Hematopoietic multipotent progenitor cell treated with erythropoietin and hydrocortisone succinate and interleukin-3 and kit ligand, for 15 days (in vitro differentiated cells): Measurements from ENCODE around the gene PRICKLE1.

Experiments used
- DNase-seq: peaks from one replicate; pipeline ENCODE4 v3.0.0-alpha.2; 2015; ENCODE audit warnings: low spot score

Gene PRICKLE1

DNA sequence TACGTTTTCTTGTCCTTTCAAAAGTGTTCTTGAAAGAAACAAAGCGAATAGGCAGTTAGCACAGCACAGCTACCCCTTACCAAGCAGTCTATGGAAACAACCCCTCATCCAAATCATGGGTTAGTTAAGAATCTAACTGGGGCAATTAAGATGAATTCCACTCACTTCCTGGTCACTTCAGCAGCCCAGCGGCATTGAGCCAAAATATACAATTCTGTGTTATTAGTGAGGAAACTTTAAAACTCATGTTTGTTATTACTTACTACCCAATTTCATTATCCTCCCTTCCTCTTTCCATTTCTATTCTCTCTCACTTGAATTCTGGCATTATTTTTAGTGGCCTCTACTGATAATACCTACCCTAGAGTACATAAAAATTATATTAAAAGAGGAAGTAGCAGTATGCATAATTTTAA, 142.2 kb downstream of the PRICKLE1 start:
- DNase-seq: no peak

DNA sequence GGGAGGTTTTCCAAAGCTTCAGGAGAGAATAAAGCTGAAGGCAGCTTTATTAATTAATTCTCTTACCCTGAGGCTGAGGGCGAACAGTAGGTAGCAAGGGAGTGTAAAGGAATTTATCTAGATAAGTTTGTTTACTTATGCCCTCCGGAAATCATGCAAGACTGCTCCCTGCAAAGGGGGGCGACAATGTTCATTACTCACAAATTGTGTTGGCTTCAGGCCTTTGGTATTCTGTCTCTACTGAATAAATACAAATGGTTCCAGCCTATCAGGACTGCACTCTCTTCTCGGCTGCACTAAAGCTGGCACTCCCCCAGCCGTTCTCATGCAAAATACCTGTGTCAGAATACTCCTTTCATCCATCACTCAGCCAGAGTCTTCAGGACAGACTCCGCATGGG, 142.8 kb downstream of the PRICKLE1 start:
- no peak for DNase-seq

DNA sequence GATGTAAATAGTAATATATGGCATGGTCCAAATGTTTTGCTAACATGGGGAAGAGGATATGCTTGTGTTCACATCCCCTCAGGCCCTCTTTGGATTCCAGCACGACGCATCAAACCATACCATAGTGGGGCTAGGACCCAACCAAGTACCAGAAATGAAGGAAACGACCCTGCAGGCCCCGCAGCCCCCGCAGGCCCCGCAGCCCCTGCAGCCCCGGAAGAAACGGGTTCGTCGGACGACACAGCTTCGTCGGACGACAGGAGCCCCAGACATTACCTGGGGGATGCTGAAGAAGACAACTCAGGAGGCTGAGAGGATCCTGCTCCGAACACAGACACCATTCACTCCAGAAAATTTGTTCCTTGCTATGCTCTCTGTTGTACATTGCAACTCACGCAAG, 143.7 kb downstream of the PRICKLE1 start:
- DNase-seq: no peak

DNA sequence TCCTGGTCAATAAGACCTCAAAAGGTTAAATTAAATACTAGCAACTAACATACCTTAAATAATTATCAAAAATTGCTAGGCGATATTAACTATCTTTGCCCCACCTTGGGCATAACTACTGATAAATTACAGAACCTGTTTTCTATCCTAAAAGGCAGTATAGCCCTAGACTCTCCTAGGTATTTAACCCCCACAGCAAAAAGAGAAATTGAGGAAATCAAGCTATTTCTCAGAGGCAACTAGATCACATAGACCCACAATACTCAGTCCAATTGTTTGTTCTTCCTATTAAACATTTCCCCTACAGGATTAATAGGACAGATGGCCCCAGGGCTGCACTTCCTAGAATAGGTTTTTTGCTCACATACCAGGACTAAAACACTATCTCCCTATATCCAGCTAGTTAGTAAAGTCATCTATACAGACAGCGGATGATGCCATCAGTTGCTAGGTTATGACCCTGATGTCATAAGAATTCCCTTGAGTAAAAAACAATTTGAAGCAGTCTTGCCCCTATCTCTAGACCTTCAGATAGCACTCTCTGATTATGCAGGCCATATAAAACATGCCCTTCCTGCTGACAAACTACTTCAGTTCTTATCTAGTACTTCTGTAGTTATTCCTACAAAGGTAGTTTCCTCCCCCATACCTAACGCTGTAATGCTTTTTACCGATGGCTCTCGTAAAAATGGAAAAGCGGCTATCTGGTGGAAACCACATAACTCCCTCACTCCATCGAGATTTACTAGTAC, 145.2 kb downstream of the PRICKLE1 start:
- DNase-seq: no peak

DNA sequence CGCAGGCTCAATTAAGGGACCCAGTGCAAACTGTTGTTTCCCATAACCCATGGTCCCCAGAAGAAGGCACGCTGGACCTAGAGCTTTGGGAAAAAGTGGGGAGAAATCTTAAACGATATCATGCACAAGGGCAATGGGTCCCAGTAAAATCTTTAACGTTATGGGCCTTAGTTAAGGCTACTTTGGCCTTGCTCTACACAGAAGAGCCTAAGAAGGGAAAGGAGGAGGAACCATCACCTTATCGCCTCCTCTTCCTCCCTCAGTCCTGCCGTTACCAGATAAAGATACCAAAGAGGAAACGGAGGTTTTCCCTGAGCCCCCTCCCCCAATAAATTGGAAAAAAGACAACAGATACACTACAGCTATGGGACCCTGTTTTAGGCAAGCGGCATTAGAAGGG, 146.7 kb downstream of the PRICKLE1 start:
- no peak for DNase-seq

DNA sequence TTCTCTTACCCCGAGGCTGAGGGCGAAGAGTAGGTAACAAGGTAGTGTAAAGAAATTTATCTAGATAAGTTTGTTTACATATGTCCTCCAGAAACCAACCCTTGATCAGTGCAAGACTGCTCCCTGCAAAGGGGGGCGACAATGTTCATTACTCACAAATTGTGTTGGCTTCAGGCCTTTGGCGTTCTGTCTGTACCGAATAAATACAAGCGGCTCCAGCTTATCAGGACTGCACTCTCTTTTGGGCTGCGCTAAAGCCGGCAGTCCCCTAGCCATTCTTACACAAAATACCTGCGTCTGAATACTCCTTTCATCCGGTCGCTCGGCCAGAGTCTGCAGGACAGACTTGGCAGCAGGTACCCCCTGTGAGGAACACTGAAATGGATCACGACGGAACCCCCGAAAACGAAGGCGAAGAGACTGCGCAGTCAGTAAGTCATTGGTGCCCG, 147.2 kb downstream of the PRICKLE1 start:
- DNase-seq: no peak

DNA sequence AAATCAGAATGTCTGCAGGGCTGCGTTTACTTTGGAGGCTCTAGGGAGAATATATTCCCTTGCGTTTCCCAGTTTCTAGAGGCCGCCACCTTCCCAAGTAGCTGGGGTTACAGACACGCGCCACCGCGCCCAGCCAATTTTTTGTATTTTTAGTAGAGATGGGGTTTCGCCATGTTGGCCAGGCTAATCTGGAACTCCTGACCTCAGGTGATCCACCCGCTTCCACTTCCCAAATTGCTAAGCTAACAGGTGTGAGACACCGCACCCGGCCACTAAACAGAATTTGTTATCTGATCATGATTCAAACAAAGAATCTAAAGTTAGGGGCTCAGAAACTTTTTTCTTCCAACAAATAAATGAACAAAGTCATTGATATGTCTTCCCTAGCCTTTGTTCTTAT, 148.9 kb downstream of the PRICKLE1 start:
- no peak for DNase-seq

DNA sequence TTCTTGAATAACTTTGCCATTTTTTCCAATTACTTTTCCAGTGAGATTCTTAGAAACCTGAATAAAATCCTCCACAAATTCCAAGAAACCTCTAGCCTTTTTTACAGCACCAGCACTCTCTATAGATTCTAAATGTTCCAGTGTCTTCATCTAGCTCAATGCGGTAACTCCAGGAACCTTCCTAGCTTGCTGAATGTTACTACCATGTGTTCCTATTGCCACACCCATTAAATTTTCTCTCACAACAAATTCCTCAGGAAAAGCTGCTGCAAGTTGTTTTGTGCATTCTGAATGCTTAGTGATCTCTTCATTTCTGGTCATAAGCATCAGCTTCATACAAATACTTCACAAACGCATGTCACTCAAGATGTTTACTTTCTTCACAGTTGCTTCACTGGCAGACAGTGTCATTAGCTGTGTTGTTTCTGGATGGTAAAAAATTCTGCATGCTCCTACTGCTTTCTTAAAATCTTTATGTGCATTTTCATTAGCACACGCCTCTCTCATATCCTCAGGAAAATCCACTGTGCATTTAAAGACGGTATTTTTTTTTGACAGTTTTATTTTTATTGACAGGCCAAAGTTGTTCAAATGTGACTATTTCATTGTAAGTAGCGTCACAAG, 156.9 kb downstream of the PRICKLE1 start:
- no peak for DNase-seq

DNA sequence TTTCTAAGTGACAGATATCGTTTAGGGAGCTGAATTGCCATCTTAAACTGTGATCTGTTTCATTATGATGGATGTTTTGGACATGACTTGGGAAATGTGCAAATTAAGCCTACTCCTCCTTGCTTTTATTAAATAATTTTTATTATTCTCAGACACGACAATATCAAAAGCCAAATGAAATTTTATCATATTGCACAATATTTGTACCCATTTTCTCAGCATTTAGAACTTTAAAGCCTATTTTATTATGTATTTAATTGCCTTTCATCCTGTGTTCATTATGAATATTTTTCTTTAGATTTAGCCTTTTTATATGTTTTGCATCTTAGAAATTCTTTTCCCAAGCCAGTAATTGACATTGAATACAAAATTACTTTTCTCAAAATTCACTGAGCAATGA, 160.7 kb downstream of the PRICKLE1 start:
- no peak for DNase-seq

DNA sequence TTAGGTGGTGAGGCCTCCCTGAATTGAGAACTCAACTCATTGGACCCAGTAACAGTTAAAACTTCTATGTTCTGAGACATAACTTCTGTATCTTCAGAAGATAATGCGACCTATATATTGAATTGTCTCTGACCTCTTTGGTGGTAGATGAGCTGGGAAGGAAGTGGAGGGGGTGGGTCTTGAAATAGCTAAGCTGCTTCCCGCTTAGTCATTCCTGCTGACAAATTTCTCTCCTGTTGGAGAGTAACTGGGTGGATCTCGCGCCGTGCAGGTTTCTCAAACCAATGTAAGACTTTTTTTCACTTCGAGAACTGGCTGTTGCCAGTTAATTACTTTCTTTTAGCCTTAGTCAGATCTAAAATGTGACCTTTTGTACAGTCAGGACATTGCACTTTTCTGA, 162.8 kb downstream of the PRICKLE1 start:
- DNase-seq: no peak

DNA sequence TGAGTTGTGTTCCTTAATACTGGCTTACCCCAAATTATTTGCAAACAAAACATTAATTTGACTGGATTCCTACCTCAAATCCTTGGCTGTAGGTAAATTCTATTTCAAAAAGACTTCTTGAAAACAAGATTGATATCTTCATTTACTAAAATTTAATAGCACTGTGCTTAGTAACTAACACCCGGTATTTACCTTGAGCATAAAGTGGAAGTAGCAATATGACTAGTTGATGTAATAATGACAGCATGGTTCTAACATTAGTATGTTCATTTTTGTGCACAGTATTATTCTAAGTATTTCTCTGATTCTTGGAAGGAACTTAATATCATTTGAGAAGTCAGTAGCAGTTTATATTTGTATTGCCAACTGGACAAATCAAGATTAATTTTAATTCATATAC, 166.8 kb downstream of the PRICKLE1 start:
- DNase-seq: no peak

DNA sequence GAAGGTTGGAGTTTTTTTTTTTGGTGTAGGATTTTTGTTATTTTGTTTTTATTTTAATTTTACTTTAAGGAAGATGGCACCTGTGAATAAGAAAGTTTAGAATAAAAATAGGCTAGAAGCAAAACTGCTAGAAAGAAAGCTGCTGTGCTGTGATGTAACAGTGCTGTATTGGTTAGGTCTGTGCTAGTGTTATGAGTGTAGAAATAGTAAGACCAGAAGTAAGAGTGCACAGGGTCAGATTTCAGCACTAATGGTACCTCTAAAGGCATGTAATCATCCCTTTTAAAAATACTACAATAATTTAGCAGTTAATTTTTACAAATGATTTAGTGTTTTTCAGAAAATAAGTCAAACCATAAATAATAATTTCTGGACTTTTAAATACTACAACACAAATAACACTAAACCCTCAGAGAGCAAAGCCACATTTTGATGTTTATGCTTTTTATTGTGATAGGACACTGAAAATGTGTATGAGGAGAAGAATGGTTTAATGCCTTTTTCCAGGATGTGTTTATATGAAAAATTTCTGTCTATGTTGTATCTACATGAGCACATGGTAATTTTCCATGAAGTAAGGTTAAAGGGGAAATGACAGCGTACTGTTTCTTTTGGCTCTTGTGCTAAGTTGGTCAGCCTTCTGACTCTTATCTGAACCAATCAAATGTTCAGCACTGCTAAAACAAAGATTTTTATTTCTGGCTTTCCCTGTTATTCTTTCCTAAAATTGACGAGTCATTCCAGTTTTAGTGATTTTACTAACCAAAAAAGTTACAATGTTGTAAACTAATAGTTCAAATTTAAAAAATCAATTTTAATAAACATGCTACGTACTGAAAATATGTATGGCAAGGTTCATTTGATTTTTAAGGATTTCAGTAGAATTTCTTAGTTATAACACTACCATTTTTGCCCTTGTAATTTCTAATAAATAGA, 167.4 kb downstream of the PRICKLE1 start:
- DNase-seq: no peak

DNA sequence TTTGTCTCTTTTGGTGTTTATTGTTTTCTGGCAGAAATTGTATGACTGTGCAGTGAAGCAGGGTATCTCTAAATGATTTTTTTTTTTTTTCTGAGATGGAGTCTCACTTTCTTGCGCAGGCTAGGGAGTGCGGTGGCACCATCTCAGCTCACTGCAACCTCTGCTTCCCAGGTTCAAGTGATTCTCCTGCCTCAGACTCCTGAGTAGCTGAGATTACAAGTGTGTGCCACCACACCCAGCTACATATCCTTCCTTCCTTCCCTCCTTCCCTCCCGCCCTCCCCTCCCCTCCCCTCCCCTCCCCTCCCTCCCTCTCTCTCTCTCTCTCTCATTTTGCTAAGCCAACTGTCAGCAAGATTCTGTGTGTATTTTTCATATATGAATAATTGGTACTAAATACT, 169.2 kb downstream of the PRICKLE1 start:
- DNase-seq: no peak

DNA sequence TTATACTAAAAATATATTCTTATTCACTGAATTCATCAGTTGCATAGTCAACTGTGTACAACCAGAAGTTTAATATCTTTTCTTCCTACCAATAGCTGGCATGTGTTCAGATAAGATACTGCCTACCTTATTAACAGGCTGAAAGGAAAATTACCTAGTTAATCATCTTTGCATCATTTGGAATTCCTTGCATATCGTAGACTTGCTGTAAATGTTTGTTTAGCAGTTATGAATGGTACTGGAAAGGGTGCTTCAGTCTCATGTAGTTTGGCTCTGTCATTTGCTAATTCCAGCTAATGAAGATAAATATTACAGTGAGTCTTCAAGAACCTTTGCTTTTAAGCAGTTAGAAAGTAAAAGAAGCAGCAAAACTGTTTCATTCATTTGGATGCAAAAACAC, 179.2 kb downstream of the PRICKLE1 start:
- no peak for DNase-seq

DNA sequence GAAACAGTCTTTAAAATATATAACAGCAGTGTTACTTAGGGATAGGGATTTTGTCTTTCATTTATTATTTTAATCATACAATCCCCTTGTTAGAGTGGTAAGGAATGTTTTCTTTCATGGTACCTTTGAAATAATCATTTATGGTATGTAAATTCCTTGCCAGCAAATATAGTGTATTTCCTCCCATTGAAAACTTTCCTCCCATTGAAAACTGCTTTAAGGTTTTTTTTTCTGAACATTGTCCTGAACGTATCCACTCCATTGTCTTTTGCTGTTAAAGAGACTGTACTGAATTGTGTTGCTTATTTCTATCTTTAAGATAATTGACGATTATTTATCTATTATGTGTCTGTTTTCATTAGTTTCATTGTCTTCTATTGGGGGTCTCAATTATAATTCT, 180.1 kb downstream of the PRICKLE1 start:
- DNase-seq: no peak

DNA sequence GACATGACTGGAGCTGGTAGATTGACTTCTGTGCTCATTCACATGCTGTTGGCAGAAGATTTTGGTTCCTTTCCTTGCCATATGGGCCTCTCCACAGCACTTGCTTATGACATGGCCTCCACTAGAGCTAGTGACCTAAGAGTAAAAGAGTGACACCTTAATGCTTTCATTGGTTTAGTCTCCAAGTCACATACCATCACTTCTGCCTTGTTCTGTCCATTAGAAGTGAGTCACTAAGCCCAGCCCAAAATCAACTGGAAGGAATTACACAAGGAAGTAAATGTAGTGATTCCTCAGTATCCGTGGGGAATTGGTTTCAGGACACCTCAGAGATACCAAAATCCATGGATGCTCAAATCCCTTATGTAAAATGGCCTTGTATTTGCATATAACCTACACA, 182.2 kb downstream of the PRICKLE1 start:
- no peak for DNase-seq
